ENCODE results near the gene EXOC4.

EXOC4 gene

DNA sequence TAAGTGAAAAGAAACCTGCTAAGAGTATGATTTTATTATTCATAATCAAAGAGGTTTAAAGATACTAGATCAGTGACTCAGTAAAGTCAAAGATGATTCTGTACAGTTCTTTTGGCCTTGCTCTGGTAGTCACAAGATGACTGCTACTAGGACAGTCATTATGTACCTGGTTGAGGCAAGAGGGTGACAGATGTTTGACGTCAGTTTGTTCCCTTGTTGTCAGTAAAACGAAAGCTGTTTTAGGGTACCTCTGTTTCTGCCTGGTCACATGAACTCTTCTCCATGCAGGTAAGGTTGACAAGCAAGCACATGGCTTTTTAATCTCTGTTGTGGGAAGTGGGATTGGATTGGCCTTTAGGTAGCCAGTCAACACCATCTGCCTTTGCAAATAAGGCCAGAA, 308.0 kb downstream of the EXOC4 start:
- Histone ChIP-seq H3K27me3 (ENCODE audit: control insufficient read depth in 3 of 3, insufficient read depth in 3 of 3, low read depth in 1 of 3, low read length in 3 of 3) (no peaks in the 10 kb centered on the region), H3K9ac (ENCODE audit: low read depth, low read length, poor library complexity) (no peak overlapping the region), H2BK5ac (ENCODE audit: low read length) (no peak overlapping the region), H3K9me3 (replicated peaks in 1 of 2; ENCODE audit: control insufficient read depth in 2 of 2, insufficient read depth in 1 of 2, low read depth in 1 of 2, low read length in 2 of 2) (no peaks in the 10 kb centered on the region), H3K4ac (ENCODE audit: low read length) (no peak overlapping the region), H3K4me3 (ENCODE audit: low read length in 2 of 2) (no peak overlapping the region), H2AK5ac (ENCODE audit: low read depth, low read length) (no peak overlapping the region), H3K4me1 (ENCODE audit: control insufficient read depth in 2 of 2, insufficient read depth in 1 of 2, low read depth in 1 of 2, low read length in 2 of 2) (no peaks in the 10 kb centered on the region), H3K18ac (ENCODE audit: low read length) (no peak overlapping the region), H2BK120ac (ENCODE audit: low read depth, low read length) (no peak overlapping the region), H3K4me2 (ENCODE audit: insufficient read depth, low read length, poor library complexity, severe bottlenecking) (no peak overlapping the region), H4K8ac (ENCODE audit: low read depth, low read length) (no peak overlapping the region), H3K23ac (ENCODE audit: low read depth, low read length, poor library complexity) (no peak overlapping the region), H4K91ac (ENCODE audit: low read depth, low read length, poor library complexity) (no peak overlapping the region), H2BK15ac (ENCODE audit: low read length) (no peak overlapping the region), H2AFZ (ENCODE audit: low read length) (no peak overlapping the region), H3K79me1 (ENCODE audit: low read depth, low read length) (no peaks in the 10 kb centered on the region), H2BK12ac (ENCODE audit: low read length) (no peak overlapping the region), H3K14ac (ENCODE audit: low read length) (no peak overlapping the region), H3K27ac (replicated peaks; ENCODE audit: low read length) (no peak overlapping the region), H3K36me3 (replicated peaks in 1 of 2; ENCODE audit: control insufficient read depth in 2 of 2, insufficient read depth in 2 of 2, low read length in 2 of 2) (no peaks in the 10 kb centered on the region)
- DNase-seq (ENCODE audit: low spot score): no peak
- WGBS, 2 donors (ENCODE audit: extremely low coverage in 2 of 2, insufficient read length in 2 of 2, insufficient replicate concordance in 1 of 2): no CpG with 5 or more reads among the region's 2 CpGs

DNA sequence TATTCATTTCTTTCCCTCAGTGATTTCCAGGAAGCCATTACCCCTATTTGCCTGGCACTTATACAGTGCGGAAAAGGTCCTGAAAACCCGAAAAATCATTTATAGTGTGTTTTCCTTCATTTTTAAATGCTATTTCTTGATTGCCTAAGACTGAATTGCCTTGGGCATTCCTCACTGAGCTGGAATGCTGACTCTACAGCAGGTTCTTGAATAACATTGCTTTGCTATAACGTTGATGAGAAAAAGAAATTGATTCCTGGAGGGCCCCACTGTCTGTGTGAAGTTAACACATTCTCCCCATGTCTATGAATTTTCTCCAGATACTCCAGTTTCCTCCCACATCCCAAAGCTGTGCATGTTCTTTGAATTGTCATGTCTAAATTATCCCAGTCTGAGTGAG, 308.5 kb downstream of the EXOC4 start:
- Histone ChIP-seq H3K27ac (replicated peaks; ENCODE audit: low read length) (no peak overlapping the region), H3K14ac (ENCODE audit: low read length) (no peak overlapping the region), H3K4me2 (ENCODE audit: insufficient read depth, low read length, poor library complexity, severe bottlenecking) (no peak overlapping the region), H3K18ac (ENCODE audit: low read length) (no peak overlapping the region), H3K9me3 (replicated peaks in 1 of 2; ENCODE audit: control insufficient read depth in 2 of 2, insufficient read depth in 1 of 2, low read depth in 1 of 2, low read length in 2 of 2) (no peaks in the 10 kb centered on the region), H3K27me3 (ENCODE audit: control insufficient read depth in 3 of 3, insufficient read depth in 3 of 3, low read depth in 1 of 3, low read length in 3 of 3) (no peaks in the 10 kb centered on the region), H2AFZ (ENCODE audit: low read length) (no peak overlapping the region), H2BK5ac (ENCODE audit: low read length) (no peak overlapping the region), H2BK120ac (ENCODE audit: low read depth, low read length) (no peak overlapping the region), H2BK15ac (ENCODE audit: low read length) (no peak overlapping the region), H2BK12ac (ENCODE audit: low read length) (no peak overlapping the region), H3K36me3 (replicated peaks in 1 of 2; ENCODE audit: control insufficient read depth in 2 of 2, insufficient read depth in 2 of 2, low read length in 2 of 2) (no peaks in the 10 kb centered on the region), H3K4me3 (ENCODE audit: low read length in 2 of 2) (no peak overlapping the region), H4K8ac (ENCODE audit: low read depth, low read length) (no peak overlapping the region), H3K4me1 (ENCODE audit: control insufficient read depth in 2 of 2, insufficient read depth in 1 of 2, low read depth in 1 of 2, low read length in 2 of 2) (no peaks in the 10 kb centered on the region), H2AK5ac (ENCODE audit: low read depth, low read length) (no peak overlapping the region), H3K79me1 (ENCODE audit: low read depth, low read length) (no peaks in the 10 kb centered on the region), H3K4ac (ENCODE audit: low read length) (no peak overlapping the region), H4K91ac (ENCODE audit: low read depth, low read length, poor library complexity) (no peak overlapping the region), H3K9ac (ENCODE audit: low read depth, low read length, poor library complexity) (no peak overlapping the region), H3K23ac (ENCODE audit: low read depth, low read length, poor library complexity) (no peak overlapping the region)
- no CpG with 5 or more reads among the region's 3 CpGs for WGBS, 2 donors (ENCODE audit: extremely low coverage in 2 of 2, insufficient read length in 2 of 2, insufficient replicate concordance in 1 of 2)
- no peak for DNase-seq (ENCODE audit: low spot score)

- Histone ChIP-seq H3K36me3 (replicated peaks in 1 of 2; ENCODE audit: control insufficient read depth in 2 of 2, insufficient read depth in 2 of 2, low read length in 2 of 2) (no peaks in the 10 kb centered on the region), H3K4me2 (ENCODE audit: insufficient read depth, low read length, poor library complexity, severe bottlenecking) (no peak overlapping the region), H2BK15ac (ENCODE audit: low read length) (no peak overlapping the region), H2AFZ (ENCODE audit: low read length) (no peak overlapping the region), H3K14ac (ENCODE audit: low read length) (no peak overlapping the region), H3K4me3 (ENCODE audit: low read length in 2 of 2) (no peak overlapping the region), H3K9me3 (replicated peaks in 1 of 2; ENCODE audit: control insufficient read depth in 2 of 2, insufficient read depth in 1 of 2, low read depth in 1 of 2, low read length in 2 of 2) (no peaks in the 10 kb centered on the region), H3K27me3 (ENCODE audit: control insufficient read depth in 3 of 3, insufficient read depth in 3 of 3, low read depth in 1 of 3, low read length in 3 of 3) (no peaks in the 10 kb centered on the region), H2BK120ac (ENCODE audit: low read depth, low read length) (no peak overlapping the region), H4K91ac (ENCODE audit: low read depth, low read length, poor library complexity) (no peak overlapping the region), H3K23ac (ENCODE audit: low read depth, low read length, poor library complexity) (no peak overlapping the region), H4K8ac (ENCODE audit: low read depth, low read length) (no peak overlapping the region), H3K4ac (ENCODE audit: low read length) (no peak overlapping the region), H3K27ac (replicated peaks; ENCODE audit: low read length) (no peak overlapping the region), H3K9ac (ENCODE audit: low read depth, low read length, poor library complexity) (no peak overlapping the region), H3K79me1 (ENCODE audit: low read depth, low read length) (no peaks in the 10 kb centered on the region), H3K18ac (ENCODE audit: low read length) (no peak overlapping the region), H2AK5ac (ENCODE audit: low read depth, low read length) (no peak overlapping the region), H2BK12ac (ENCODE audit: low read length) (no peak overlapping the region), H2BK5ac (ENCODE audit: low read length) (no peak overlapping the region), H3K4me1 (ENCODE audit: control insufficient read depth in 2 of 2, insufficient read depth in 1 of 2, low read depth in 1 of 2, low read length in 2 of 2) (no peaks in the 10 kb centered on the region)
- no CpG with 5 or more reads among the region's 4 CpGs for WGBS, 2 donors (ENCODE audit: extremely low coverage in 2 of 2, insufficient read length in 2 of 2, insufficient replicate concordance in 1 of 2)
- no peak for DNase-seq (ENCODE audit: low spot score)
These were observed 309.7 kb downstream of the EXOC4 start for GRCh38 chr7:133562621-133563020.

DNA sequence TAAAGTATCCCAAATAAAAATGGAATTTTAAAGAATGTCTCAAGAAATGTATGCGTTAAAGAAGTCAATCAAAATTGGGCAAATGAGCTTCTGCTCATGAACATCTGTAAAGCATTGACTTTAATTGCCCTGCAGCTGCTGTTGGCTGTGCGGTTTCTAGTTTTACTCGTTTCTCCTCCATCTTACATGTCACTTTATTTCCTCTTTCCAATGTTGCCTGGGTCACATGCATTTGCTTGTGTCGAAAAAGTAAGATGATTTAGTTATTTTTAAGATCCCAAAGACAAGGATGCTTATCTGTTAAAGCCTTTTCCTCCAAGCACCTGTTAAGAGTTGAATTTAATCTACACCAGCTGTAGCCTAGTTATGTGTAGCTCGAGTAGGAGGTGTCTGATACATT, 310.4 kb downstream of the EXOC4 start:
- H2BK15ac ChIP-seq (ENCODE audit: low read length): no peak overlapping the region
- WGBS, 2 donors (ENCODE audit: extremely low coverage in 2 of 2, insufficient read length in 2 of 2, insufficient replicate concordance in 1 of 2): no CpG with 5 or more reads among the region's 5 CpGs
- H3K18ac ChIP-seq (ENCODE audit: low read length): no peak overlapping the region
- no peak overlapping the region for H3K4me2 ChIP-seq (ENCODE audit: insufficient read depth, low read length, poor library complexity, severe bottlenecking)
- H3K79me1 ChIP-seq (ENCODE audit: low read depth, low read length): no peaks in the 10 kb centered on the region
- no peak for DNase-seq (ENCODE audit: low spot score)
- H3K27ac ChIP-seq (replicated peaks; ENCODE audit: low read length): no peak overlapping the region
- no peak overlapping the region for H2AFZ ChIP-seq (ENCODE audit: low read length)
- no peak overlapping the region for H2BK120ac ChIP-seq (ENCODE audit: low read depth, low read length)
- no peak overlapping the region for H3K23ac ChIP-seq (ENCODE audit: low read depth, low read length, poor library complexity)
- no peak overlapping the region for H3K4ac ChIP-seq (ENCODE audit: low read length)
- H2BK12ac ChIP-seq (ENCODE audit: low read length): no peak overlapping the region
- H3K9ac ChIP-seq (ENCODE audit: low read depth, low read length, poor library complexity): no peak overlapping the region
- H3K4me1 ChIP-seq (ENCODE audit: control insufficient read depth in 2 of 2, insufficient read depth in 1 of 2, low read depth in 1 of 2, low read length in 2 of 2): no peaks in the 10 kb centered on the region
- no peak overlapping the region for H3K4me3 ChIP-seq (ENCODE audit: low read length in 2 of 2)
- no peak overlapping the region for H3K14ac ChIP-seq (ENCODE audit: low read length)
- H2BK5ac ChIP-seq (ENCODE audit: low read length): no peak overlapping the region
- no peaks in the 10 kb centered on the region for H3K36me3 ChIP-seq (replicated peaks in 1 of 2; ENCODE audit: control insufficient read depth in 2 of 2, insufficient read depth in 2 of 2, low read length in 2 of 2)
- H4K91ac ChIP-seq (ENCODE audit: low read depth, low read length, poor library complexity): no peak overlapping the region
- H3K9me3 ChIP-seq (replicated peaks in 1 of 2; ENCODE audit: control insufficient read depth in 2 of 2, insufficient read depth in 1 of 2, low read depth in 1 of 2, low read length in 2 of 2): no peaks in the 10 kb centered on the region
- H3K27me3 ChIP-seq (ENCODE audit: control insufficient read depth in 3 of 3, insufficient read depth in 3 of 3, low read depth in 1 of 3, low read length in 3 of 3): no peaks in the 10 kb centered on the region
- no peak overlapping the region for H4K8ac ChIP-seq (ENCODE audit: low read depth, low read length)
- H2AK5ac ChIP-seq (ENCODE audit: low read depth, low read length): no peak overlapping the region
